ENCODE data around the gene RPS6KB2. TPM values are rescaled to one million over a fixed set of nuclear protein-coding genes. Genes with fewer than 3 reads are reported as not detected.
A peak's percentile ranks its signal among the peaks of the same experiment; 100 is the strongest.

RPS6KB2 gene
- total and polyA plus RNA-seq, 2 of the 4 experiments (the other 2 are of a cell fraction), result 50.7 to 58.4 TPM

GRCh38 chr11:67482827-67483798 is 54.8 kb downstream of the RPS6KB2 start, which contains the start of gene AIP:
AIP (plus strand) TSS chr11:67483026; CDS start chr11:67483159, 133 bp downstream.
- Histone ChIP-seq H3K36me3 (ENCODE audit: control insufficient read depth, insufficient read depth, low read length) (peaks cover 7% of the 10 kb centered on the region), H3K4me1 (ENCODE audit: control insufficient read depth, insufficient read depth, low read length) (peaks cover 3% of the 10 kb centered on the region; the same call in 1 of the 2 replicates), H2BK20ac (ENCODE audit: low read depth, low read length) (peak within 1 kb of the TSS; percentile 91), H2AK5ac (ENCODE audit: low read depth, low read length) (peak within 1 kb of the TSS; percentile 87), H3K14ac (replicated peaks; ENCODE audit: low read depth, low read length) (peak within 1 kb of the TSS; percentile 100), H4K5ac (ENCODE audit: low read depth, low read length) (peak within 1 kb of the TSS; percentile 78), H2AK9ac (replicated peaks; ENCODE audit: low read depth, low read length, poor library complexity) (peak within 1 kb of the TSS; percentile 85), H3K27me3 (ENCODE audit: control insufficient read depth, insufficient read depth, low read length) (no peaks in the 10 kb centered on the region), H2BK5ac (ENCODE audit: low read depth, low read length, poor library complexity, severe bottlenecking) (peak within 1 kb of the TSS; percentile 63), H3K79me1 (ENCODE audit: low read depth in 1 of 2, low read length in 2 of 2) (peaks cover 14 to 38% of the 10 kb centered on the region in 2 experiments), H3K4me3 (ENCODE audit: insufficient read depth, low read depth, low read length) (peak within 1 kb of the TSS; percentile 49), H3K4ac (ENCODE audit: low read depth, low read length) (peak within 1 kb of the TSS; percentile 99), H3K27ac (ENCODE audit: insufficient read depth, low read length) (peak within 1 kb of the TSS; percentile 69), H3K23ac (ENCODE audit: low read depth, low read length) (peak within 1 kb of the TSS; percentile 97), H4K20me1 (ENCODE audit: insufficient read depth, low read length) (no peaks in the 10 kb centered on the region; the same call in 1 of the 2 replicates), H2AFZ (replicated peaks; ENCODE audit: low read length, poor library complexity) (peak within 1 kb of the TSS; percentile 95), H3K9ac (ENCODE audit: low read depth, low read length) (peak within 1 kb of the TSS; percentile 57), H3K4me2 (ENCODE audit: low read depth, low read length) (peak within 1 kb of the TSS; percentile 62), H2BK15ac (ENCODE audit: low read depth, low read length) (peak within 1 kb of the TSS; percentile 78; the same call in 2 of the 3 replicates), H3K56ac (ENCODE audit: extremely low read depth, insufficient read depth, low read length) (peak within 1 kb of the TSS; percentile 62), H4K8ac (ENCODE audit: low read depth in 2 of 2, low read length in 2 of 2) (peak within 1 kb of the TSS; percentile 98 to 100), H3K9me3 (ENCODE audit: control insufficient read depth, insufficient read depth, low read length) (no peaks in the 10 kb centered on the region), H2BK120ac (ENCODE audit: low read depth, low read length) (peak within 1 kb of the TSS; percentile 82), H3K9me1 (ENCODE audit: insufficient read depth, low read length) (peaks cover 15% of the 10 kb centered on the region), H4K91ac (ENCODE audit: insufficient read depth, low read depth, low read length) (peak within 1 kb of the TSS; percentile 99), H3K18ac (ENCODE audit: low read depth, low read length) (peak within 1 kb of the TSS; percentile 61)
- intact Hi-C loops (cut with micrococcal nuclease) (loop anchor here (5.0 kb wide), 1 partner anchor 61 kb away; no protein-coding TSS in a partner anchor), in situ Hi-C loops (cut with MboI; ENCODE audit: low sequenced_read_pairs) (no loop called here), dilution Hi-C loops (cut with HindIII; ENCODE audit: low sequenced_read_pairs, unreplicated experiment) (no loop called here)
- ChIA-PET CTCF (interaction anchor here (0.7 kb wide), 1 partner anchor 132 kb away, joined by 3 read pairs; no protein-coding TSS in a partner anchor), POLR2A (ENCODE audit: unreplicated experiment) (no interaction called here)
- no TSS peak for BruUV-seq (replicated peaks)
- DNase-seq (peak; percentile 97), ATAC-seq (ENCODE audit: low read depth) (peak; percentile 100)
- 8% methylated on average over 19 of the region's 60 CpGs; no CpG with 5 or more reads in 1 of the 2 experiments for WGBS, 2 experiments (ENCODE audit: extremely low coverage in 2 of 2, insufficient read length in 1 of 2)
- TF ChIP-seq, protein P1, sequence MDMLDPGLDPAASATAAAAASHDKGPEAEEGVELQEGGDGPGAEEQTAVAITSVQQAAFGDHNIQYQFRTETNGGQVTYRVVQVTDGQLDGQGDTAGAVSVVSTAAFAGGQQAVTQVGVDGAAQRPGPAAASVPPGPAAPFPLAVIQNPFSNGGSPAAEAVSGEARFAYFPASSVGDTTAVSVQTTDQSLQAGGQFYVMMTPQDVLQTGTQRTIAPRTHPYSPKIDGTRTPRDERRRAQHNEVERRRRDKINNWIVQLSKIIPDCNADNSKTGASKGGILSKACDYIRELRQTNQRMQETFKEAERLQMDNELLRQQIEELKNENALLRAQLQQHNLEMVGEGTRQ (IDR thresholded peaks at IDR 0.05; ENCODE audit: low read depth, low read length), result peak; percentile 3; the same call in 1 of the 2 replicates
- TF ChIP-seq RCOR1 (IDR thresholded peaks at IDR 0.05; ENCODE audit: insufficient replicate concordance, low read length), result no peak
- TF ChIP-seq CHD1 (IDR thresholded peaks at IDR 0.05; ENCODE audit: low read depth, low read length), result no peak
- peak; percentile 77 for TF ChIP-seq POLR2A (IDR thresholded peaks at IDR 0.05; ENCODE audit: low read depth, low read length)
- 0 out of 2 replicates have a peak, but pooled peaks have one; percentile 37 for TF ChIP-seq MAZ (IDR thresholded peaks at IDR 0.05; ENCODE audit: borderline replicate concordance, low read depth, low read length)
